Transverse colon (tissue), 4 donors: ENCODE measurements around the gene COL6A1.

ENCODE experiments used
- EP300 ChIP-seq: sonication (generic); formaldehyde crosslinking; IDR thresholded peaks from one replicate; pipeline ENCODE4 v1.6.1; 2017; ENCODE audit warnings: antibody characterized with exemption, low read depth
- POLR2A ChIP-seq: fragments of 450-650 bp; IDR thresholded peaks from one replicate; pipeline ENCODE4 v1.6.1; 2016; ENCODE audit warnings: antibody characterized with exemption, mild to moderate bottlenecking, moderate library complexity
- POLR2AphosphoS5 ChIP-seq, 3 donors: sonication (generic); formaldehyde crosslinking; IDR thresholded peaks; one replicate each; pipeline ENCODE4 v1.6.1; 2016; ENCODE audit warnings: antibody characterized with exemption in 3 of 3
- TF ChIP-seq, protein P1 (sequence below), 5 experiments: fragments of 200-600 bp in 3 of 5; fragments of 450-650 bp in 2 of 5; sonication (generic) in 3 of 5; IDR thresholded peaks; 1 replicate in 2 of 5; 2 replicates in 3 of 5; pipeline ENCODE4 v1.5.1; 2016 to 2017; ENCODE audit warnings: antibody characterized with exemption in 5 of 5, inconsistent platforms in 3 of 5, mild to moderate bottlenecking in 2 of 5, moderate library complexity in 1 of 5

- no peak for TF ChIP-seq POLR2A
- TF ChIP-seq POLR2AphosphoS5 (IDR thresholded peaks at IDR 0.05), result no peak
- TF ChIP-seq, protein P1, sequence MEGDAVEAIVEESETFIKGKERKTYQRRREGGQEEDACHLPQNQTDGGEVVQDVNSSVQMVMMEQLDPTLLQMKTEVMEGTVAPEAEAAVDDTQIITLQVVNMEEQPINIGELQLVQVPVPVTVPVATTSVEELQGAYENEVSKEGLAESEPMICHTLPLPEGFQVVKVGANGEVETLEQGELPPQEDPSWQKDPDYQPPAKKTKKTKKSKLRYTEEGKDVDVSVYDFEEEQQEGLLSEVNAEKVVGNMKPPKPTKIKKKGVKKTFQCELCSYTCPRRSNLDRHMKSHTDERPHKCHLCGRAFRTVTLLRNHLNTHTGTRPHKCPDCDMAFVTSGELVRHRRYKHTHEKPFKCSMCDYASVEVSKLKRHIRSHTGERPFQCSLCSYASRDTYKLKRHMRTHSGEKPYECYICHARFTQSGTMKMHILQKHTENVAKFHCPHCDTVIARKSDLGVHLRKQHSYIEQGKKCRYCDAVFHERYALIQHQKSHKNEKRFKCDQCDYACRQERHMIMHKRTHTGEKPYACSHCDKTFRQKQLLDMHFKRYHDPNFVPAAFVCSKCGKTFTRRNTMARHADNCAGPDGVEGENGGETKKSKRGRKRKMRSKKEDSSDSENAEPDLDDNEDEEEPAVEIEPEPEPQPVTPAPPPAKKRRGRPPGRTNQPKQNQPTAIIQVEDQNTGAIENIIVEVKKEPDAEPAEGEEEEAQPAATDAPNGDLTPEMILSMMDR (IDR thresholded peaks at IDR 0.05), result no peak
- TF ChIP-seq EP300, result no peak
These were observed 69.3 kb downstream of the COL6A1 start for GRCh38 chr21:46050668-46051378.
